Hepatic stellate cell (primary cell): ENCODE results near the gene USF1.
A peak's percentile ranks its signal among the peaks of the same experiment; 100 is the strongest.
"Not testable (repeated sequence)": the region's sequence is repeated elsewhere in the genome, so short reads cannot be mapped to it uniquely, and the experiment has no call there.

Source experiments
- DNase-seq: peaks from one replicate; pipeline ENCODE4 v3.0.0; 2011; ENCODE audit warnings: low spot score

Gene USF1

GRCh38 chr1:161079436-161080110 is 33.8 kb upstream of the USF1 start:
- no peak for DNase-seq

GRCh38 chr1:161077426-161077825 is 31.6 kb upstream of the USF1 start:
- DNase-seq: no peak

- DNase-seq: no peak
Measured at GRCh38 chr1:161076410-161076809, 30.6 kb upstream of the USF1 start.

GRCh38 chr1:161074676-161075368 is 29.0 kb upstream of the USF1 start:
- no peak for DNase-seq

- DNase-seq: no peak
Measured at GRCh38 chr1:161073474-161074121, 27.8 kb upstream of the USF1 start.

GRCh38 chr1:161072751-161073449 is 27.1 kb upstream of the USF1 start:
- no peak for DNase-seq

GRCh38 chr1:161071886-161072371 is 26.2 kb upstream of the USF1 start:
- peak; percentile 58 for DNase-seq

- no peak for DNase-seq
Measured at GRCh38 chr1:161070761-161071160, 25.0 kb upstream of the USF1 start.

GRCh38 chr1:161069731-161070270 is 24.0 kb upstream of the USF1 start, which contains the start of gene ARHGAP30:
Gene ARHGAP30 (minus strand): TSS chr1:161069891. CDS start chr1:161069624, 267 bp downstream.
- no peak for DNase-seq

GRCh38 chr1:161069241-161069640 is 23.5 kb upstream of the USF1 start:
- no peak for DNase-seq

- no peak for DNase-seq
Measured at GRCh38 chr1:161068306-161069234, 22.8 kb upstream of the USF1 start.

- DNase-seq: no peak
Measured at GRCh38 chr1:161066694-161067093, 20.9 kb upstream of the USF1 start.

- DNase-seq: not testable (repeated sequence)
Measured at GRCh38 chr1:161065681-161066080, 19.9 kb upstream of the USF1 start.

GRCh38 chr1:161063936-161064335 is 18.2 kb upstream of the USF1 start:
- not testable (repeated sequence) for DNase-seq

GRCh38 chr1:161061419-161061818 is 15.6 kb upstream of the USF1 start:
- no peak for DNase-seq

- DNase-seq: no peak
Measured at GRCh38 chr1:161059293-161059692, 13.5 kb upstream of the USF1 start.

- no peak for DNase-seq
Measured at GRCh38 chr1:161054805-161055204, 9.0 kb upstream of the USF1 start.

GRCh38 chr1:161054232-161054631 is 8.5 kb upstream of the USF1 start:
- DNase-seq: no peak

- DNase-seq: no peak
Measured at GRCh38 chr1:161052899-161053298, 7.1 kb upstream of the USF1 start.

- no peak for DNase-seq
Measured at GRCh38 chr1:161051219-161051618, 5.4 kb upstream of the USF1 start.
